Kidney (tissue), 14 donors: ENCODE data around the gene TNFAIP2. TPM values are rescaled to one million over a fixed set of nuclear protein-coding genes. Genes with fewer than 3 reads are reported as not detected.

ENCODE experiments used
- DNase-seq, 5 donors: peaks; one replicate each; pipeline ENCODE4 v3.0.0-alpha.2; 2013 to 2020
- FAIRE-seq: peaks from 2 replicates; lab custom pipeline; 2012; peaks lifted over from hg19 to GRCh38; lab: Jason Lieb, UNC
- H3K27ac ChIP-seq, 2 donors: one replicate each; pipeline ENCODE4 v1.7.0; 2013; ENCODE audit warnings: low read depth in 2 of 2, low read length in 2 of 2, inconsistent platforms in 1 of 2
- H3K27me3 ChIP-seq: one replicate; pipeline ENCODE4 v1.7.1; 2013; ENCODE audit warnings: low read length, inconsistent platforms; ENCODE audit not compliant: control insufficient read depth, insufficient read depth
- H3K36me3 ChIP-seq, 3 donors: one replicate each; pipeline versions ENCODE4 v1.7.0 to v1.7.1; 2013; ENCODE audit warnings: low read length in 3 of 3, control low read depth in 1 of 3, inconsistent platforms in 1 of 3; ENCODE audit not compliant: insufficient read depth in 3 of 3, control insufficient read depth in 2 of 3
- H3K4me1 ChIP-seq, 3 donors: one replicate each; pipeline versions ENCODE4 v1.7.0 to v1.7.1; 2013; ENCODE audit warnings: low read length in 3 of 3, inconsistent platforms in 1 of 3, low read depth in 1 of 3; ENCODE audit not compliant: control insufficient read depth in 2 of 3, insufficient read depth in 2 of 3
- H3K4me3 ChIP-seq, 3 donors: one replicate each; pipeline versions ENCODE4 v1.7.0 to v1.8.1; 2013; ENCODE audit warnings: low read length in 3 of 3, control low read depth in 1 of 3, inconsistent platforms in 1 of 3
- H3K9ac ChIP-seq, 3 donors: one replicate each; pipeline versions ENCODE4 v1.7.0 to v1.7.1; 2013; ENCODE audit warnings: low read length in 3 of 3, control low read depth in 1 of 3, inconsistent platforms in 1 of 3
- H3K9me3 ChIP-seq, 3 donors: one replicate each; pipeline versions ENCODE4 v1.7.0 to v1.7.1; 2013; ENCODE audit warnings: low read length in 3 of 3, control low read depth in 1 of 3, inconsistent platforms in 1 of 3; ENCODE audit not compliant: control insufficient read depth in 2 of 3, insufficient read depth in 1 of 3
- CTCF ChIP-seq: IDR thresholded peaks from 3 replicates; pipeline ENCODE4 v1.5.1; 2012; ENCODE audit warnings: mild to moderate bottlenecking, moderate library complexity, borderline replicate concordance; ENCODE audit not compliant: insufficient read depth; ENCODE audit errors: extremely low read depth
- intact Hi-C: fragments of 100-400 bp; cut with DNase I; formaldehyde crosslinking; loops from one replicate; pipeline ENCODE4 v1.11.1; 2022
- polyA plus RNA-seq: library from polyadenylated mRNA; stranded (reverse); fragments of 350-450 nt; fragmentation: Illumina TruSeq; extraction: RNeasy Lipid Tissue Mini Kit (QIAGEN cat#74804); gene quantifications from one replicate; pipeline ENCODE4 v1.2.3, GENCODE V29; 2014; ENCODE audit warnings: low read depth, low replicate concordance; ENCODE audit not compliant: insufficient read depth
- total RNA-seq: library from RNA; stranded (reverse); fragmentation: NEBNext Ultra II Directional; extraction: Animal tissue kit (Norgen Biotek cat#: 25700); gene quantifications from one replicate; pipeline ENCODE4 v1.2.1, GENCODE V29; 2021
- donor health status: control.
- donor health status: control.
- donor health status: control.
- donor health status: control.
- donor health status: control.
- donor health status: DM: yes; HTN: yes; CAD: no.
- donor health status: Normal renal cell carcinoma (clear cell type).

The TNFAIP2 gene
- total and polyA plus RNA-seq, 2 donors from 2014 or later: 42.9 to 301 TPM

GRCh38 chr14:103127861-103128598 lies 4.8 kb downstream of the TNFAIP2 start:
- Histone ChIP-seq H3K9me3 (no peaks in the 10 kb centered on the region), H3K27me3 (no peaks in the 10 kb centered on the region), H3K36me3 (peaks cover 3 to 4% (median 4%) of the 10 kb centered on the region in 3 donors), H3K4me1 (peaks cover 0 to 73% (median 15%) of the 10 kb centered on the region in 3 donors), H3K27ac (peak overlapping the region in 1 of 2 donors; percentile 47), H3K4me3 (no peak overlapping the region), H3K9ac (no peak overlapping the region)
- FAIRE-seq (no peak), DNase-seq (no peak)
- TF ChIP-seq CTCF: no peak
- intact Hi-C loops: no loop called here

GRCh38 chr14:103128631-103129300 lies 5.5 kb downstream of the TNFAIP2 start:
- no peaks in the 10 kb centered on the region for H3K27me3 ChIP-seq
- no peak for TF ChIP-seq CTCF
- H3K9ac ChIP-seq: peak overlapping the region in 1 of 3 donors; percentile 26
- no peaks in the 10 kb centered on the region for H3K9me3 ChIP-seq
- H3K36me3 ChIP-seq: peaks cover 4 to 12% (median 6%) of the 10 kb centered on the region in 3 donors
- peaks cover 0 to 73% (median 15%) of the 10 kb centered on the region in 3 donors for H3K4me1 ChIP-seq
- DNase-seq (peak in 1 of 5 donors; percentile 84), FAIRE-seq (no peak)
- no peak overlapping the region for H3K4me3 ChIP-seq
- peak overlapping the region in 1 of 2 donors; percentile 47 for H3K27ac ChIP-seq
- intact Hi-C loops: no loop called here

DNA sequence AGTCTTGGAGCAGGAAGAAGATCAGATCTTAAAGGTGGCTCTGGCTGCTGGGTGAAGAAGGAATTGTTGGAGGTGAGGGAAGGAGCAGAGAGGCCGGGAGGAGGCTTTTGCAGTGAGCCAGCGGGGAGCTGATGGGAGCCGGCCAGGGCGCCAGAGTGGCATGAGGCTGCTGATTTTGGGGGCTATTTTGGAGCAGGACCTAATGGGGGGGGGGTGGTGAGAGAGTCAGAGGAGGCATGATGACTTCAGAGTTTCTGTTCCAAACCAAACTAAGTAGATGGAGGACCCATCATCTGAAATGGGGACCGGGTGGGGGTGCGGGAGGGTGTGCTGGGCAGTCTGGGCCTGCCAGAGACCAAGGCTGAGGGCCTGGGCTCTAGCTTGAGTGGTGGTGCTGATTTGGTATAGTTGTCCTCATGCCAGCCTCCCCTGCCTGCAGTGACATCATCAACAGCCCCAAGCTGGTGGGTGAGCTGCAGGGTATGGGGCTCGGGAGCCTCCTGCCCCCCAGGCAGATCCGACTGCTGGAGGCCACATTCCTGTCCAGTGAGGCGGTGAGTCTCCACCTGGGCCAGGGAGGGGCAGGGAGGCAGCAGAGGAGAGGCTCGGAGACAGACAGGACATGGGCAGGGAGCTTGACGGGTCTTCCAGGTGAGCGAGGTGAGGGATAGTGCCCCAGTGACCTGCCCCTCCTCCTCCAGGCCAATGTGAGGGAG lies 6.2 kb downstream of the TNFAIP2 start:
- peaks cover 0 to 66% (median 15%) of the 10 kb centered on the region in 3 donors for H3K4me1 ChIP-seq
- FAIRE-seq (no peak), DNase-seq (peak in 3 of 5 donors; percentile 47 to 81 (median 68))
- H3K9me3 ChIP-seq: no peaks in the 10 kb centered on the region
- peaks cover 4 to 16% (median 6%) of the 10 kb centered on the region in 3 donors for H3K36me3 ChIP-seq
- TF ChIP-seq CTCF: no peak
- no peak overlapping the region for H3K9ac ChIP-seq
- intact Hi-C loops: no loop called here
- H3K4me3 ChIP-seq: no peak overlapping the region
- no peaks in the 10 kb centered on the region for H3K27me3 ChIP-seq
- H3K27ac ChIP-seq: peak overlapping the region in 1 of 2 donors; percentile 17
